ENCODE data around the gene ZBTB20.

ZBTB20 gene

DNA sequence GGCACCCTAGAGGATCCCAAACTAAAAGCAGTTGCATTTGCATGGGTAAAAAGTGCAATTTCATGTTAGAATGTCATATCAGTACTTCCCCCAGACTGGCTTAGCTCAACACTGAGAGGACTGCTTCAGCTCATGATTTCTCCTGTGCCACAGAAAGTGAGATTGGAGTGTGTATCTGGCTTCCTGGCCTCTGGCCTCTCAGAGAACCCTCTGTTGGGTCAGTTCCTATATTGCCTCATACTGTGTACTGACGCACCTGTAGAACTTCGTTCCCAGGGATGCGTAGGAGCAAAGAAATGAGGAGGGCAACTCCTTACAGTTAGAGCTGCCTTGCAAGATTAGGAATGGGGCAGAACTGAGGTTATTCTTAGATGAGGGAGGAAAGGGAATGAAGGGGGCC, 512.5 kb downstream of the ZBTB20 start:
- Histone ChIP-seq H3K27ac (replicated peaks) (no peak overlapping the region), H3K4me3 (replicated peaks; ENCODE audit: insufficient read depth, low read length) (no peak overlapping the region), H3K27me3 (ENCODE audit: insufficient read depth, poor library complexity, severe bottlenecking) (no peaks in the 10 kb centered on the region)
- no peak for DNase-seq (ENCODE audit: low read depth in 1 of 2, low spot score in 1 of 2)
- TF ChIP-seq GABPA (IDR thresholded peaks at IDR 0.05; ENCODE audit: low read depth) (no peak), POLR2AphosphoS5 (IDR thresholded peaks at IDR 0.05; ENCODE audit: low read depth) (no peak), SPI1 (IDR thresholded peaks at IDR 0.05; ENCODE audit: borderline replicate concordance, low read depth) (no peak)

DNA sequence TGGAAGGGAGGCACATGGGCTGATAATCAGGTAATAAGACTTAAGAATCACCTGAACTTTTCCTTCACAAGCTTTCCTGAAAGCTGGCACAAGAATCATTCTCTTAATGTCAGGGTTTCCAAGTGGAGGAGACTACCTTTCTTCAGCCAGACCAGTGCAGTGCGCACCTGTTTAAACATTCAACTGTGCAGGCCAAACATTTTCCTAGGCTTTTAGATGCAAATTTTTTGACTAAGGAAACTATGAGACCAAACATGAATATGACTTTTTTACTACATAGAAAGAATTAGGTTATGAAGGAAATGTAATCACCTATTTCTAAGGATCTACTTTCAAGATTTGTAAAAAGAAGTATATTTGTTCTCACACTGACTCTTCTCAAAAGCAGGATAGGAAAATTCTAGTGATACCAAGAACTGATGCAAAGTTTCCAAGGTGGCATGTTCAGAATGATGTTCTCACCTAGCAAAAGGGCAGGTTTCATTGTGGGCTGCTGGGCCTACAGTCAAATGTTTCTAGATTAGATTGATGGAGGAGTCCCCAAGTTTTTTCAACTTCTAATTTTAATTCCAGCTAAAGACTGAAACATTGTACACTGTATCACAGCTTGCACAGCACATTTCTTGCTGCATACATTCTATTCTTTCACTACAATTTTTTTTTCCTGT, 514.2 kb downstream of the ZBTB20 start:
- no peaks in the 10 kb centered on the region for H3K27me3 ChIP-seq (ENCODE audit: insufficient read depth, poor library complexity, severe bottlenecking)
- no peak overlapping the region for H3K27ac ChIP-seq (replicated peaks)
- no peak overlapping the region for H3K4me3 ChIP-seq (replicated peaks; ENCODE audit: insufficient read depth, low read length)
- DNase-seq (ENCODE audit: low read depth in 1 of 2, low spot score in 1 of 2): no peak
- TF ChIP-seq SPI1 (IDR thresholded peaks at IDR 0.05; ENCODE audit: borderline replicate concordance, low read depth) (no peak), CTCF (IDR thresholded peaks at IDR 0.05; ENCODE audit: insufficient read depth, low read length) (no peak), GABPA (IDR thresholded peaks at IDR 0.05; ENCODE audit: low read depth) (no peak), POLR2AphosphoS5 (IDR thresholded peaks at IDR 0.05; ENCODE audit: low read depth) (no peak)
- TF ChIP-seq, protein P1, sequence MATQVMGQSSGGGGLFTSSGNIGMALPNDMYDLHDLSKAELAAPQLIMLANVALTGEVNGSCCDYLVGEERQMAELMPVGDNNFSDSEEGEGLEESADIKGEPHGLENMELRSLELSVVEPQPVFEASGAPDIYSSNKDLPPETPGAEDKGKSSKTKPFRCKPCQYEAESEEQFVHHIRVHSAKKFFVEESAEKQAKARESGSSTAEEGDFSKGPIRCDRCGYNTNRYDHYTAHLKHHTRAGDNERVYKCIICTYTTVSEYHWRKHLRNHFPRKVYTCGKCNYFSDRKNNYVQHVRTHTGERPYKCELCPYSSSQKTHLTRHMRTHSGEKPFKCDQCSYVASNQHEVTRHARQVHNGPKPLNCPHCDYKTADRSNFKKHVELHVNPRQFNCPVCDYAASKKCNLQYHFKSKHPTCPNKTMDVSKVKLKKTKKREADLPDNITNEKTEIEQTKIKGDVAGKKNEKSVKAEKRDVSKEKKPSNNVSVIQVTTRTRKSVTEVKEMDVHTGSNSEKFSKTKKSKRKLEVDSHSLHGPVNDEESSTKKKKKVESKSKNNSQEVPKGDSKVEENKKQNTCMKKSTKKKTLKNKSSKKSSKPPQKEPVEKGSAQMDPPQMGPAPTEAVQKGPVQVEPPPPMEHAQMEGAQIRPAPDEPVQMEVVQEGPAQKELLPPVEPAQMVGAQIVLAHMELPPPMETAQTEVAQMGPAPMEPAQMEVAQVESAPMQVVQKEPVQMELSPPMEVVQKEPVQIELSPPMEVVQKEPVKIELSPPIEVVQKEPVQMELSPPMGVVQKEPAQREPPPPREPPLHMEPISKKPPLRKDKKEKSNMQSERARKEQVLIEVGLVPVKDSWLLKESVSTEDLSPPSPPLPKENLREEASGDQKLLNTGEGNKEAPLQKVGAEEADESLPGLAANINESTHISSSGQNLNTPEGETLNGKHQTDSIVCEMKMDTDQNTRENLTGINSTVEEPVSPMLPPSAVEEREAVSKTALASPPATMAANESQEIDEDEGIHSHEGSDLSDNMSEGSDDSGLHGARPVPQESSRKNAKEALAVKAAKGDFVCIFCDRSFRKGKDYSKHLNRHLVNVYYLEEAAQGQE (IDR thresholded peaks at IDR 0.05; ENCODE audit: insufficient replicate concordance, low read depth): no peak

DNA sequence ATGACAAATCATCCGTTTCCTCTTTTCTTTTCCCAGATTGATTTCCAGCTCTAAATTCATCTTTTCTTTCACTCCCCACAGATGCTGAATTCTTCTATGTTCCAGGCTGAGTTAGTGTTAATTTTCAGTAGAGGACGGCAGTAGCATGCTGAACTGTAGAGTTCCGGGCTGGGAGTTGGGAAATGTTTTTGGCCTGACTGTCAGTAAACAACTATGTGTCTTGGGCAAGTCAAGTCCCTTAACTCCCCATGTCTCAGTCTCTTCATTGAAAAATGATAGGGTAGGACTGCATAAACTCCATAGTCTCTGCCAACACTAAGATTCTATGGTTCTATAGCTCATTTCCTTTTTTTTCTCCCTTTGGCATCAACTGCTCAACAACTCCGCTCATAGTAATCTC, 519.3 kb downstream of the ZBTB20 start:
- no peak overlapping the region for H3K27ac ChIP-seq (replicated peaks)
- TF ChIP-seq, protein P1 (IDR thresholded peaks at IDR 0.05; ENCODE audit: insufficient replicate concordance, low read depth): no peak
- TF ChIP-seq GABPA (IDR thresholded peaks at IDR 0.05; ENCODE audit: low read depth): no peak
- no peak for TF ChIP-seq POLR2AphosphoS5 (IDR thresholded peaks at IDR 0.05; ENCODE audit: low read depth)
- no peak for TF ChIP-seq CTCF (IDR thresholded peaks at IDR 0.05; ENCODE audit: insufficient read depth, low read length)
- no peak for TF ChIP-seq SPI1 (IDR thresholded peaks at IDR 0.05; ENCODE audit: borderline replicate concordance, low read depth)
- H3K27me3 ChIP-seq (ENCODE audit: insufficient read depth, poor library complexity, severe bottlenecking): no peaks in the 10 kb centered on the region
- no peak overlapping the region for H3K4me3 ChIP-seq (replicated peaks; ENCODE audit: insufficient read depth, low read length)
- no peak for DNase-seq (ENCODE audit: low read depth in 1 of 2, low spot score in 1 of 2)

DNA sequence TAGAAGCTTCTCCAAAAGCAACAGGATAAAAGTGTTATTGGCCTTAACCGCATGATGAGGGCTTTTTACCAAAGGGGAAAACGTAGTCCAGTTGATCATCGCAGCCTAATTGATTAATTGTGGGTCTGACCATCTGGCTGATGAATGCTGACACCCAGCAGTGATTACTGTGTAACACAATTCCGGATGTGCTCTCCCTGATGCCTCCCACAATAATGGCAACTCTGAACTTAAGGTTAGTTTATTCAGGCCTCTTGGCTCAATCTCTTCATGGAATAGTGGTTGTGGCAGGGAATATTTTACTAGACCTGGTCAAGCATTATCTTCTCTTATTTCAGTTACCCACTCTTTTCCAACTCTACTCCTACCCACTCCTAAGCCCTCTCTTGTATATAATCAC, 520.3 kb downstream of the ZBTB20 start:
- TF ChIP-seq GABPA (IDR thresholded peaks at IDR 0.05; ENCODE audit: low read depth): no peak
- TF ChIP-seq, protein P1 (IDR thresholded peaks at IDR 0.05; ENCODE audit: insufficient replicate concordance, low read depth): no peak
- no peak for TF ChIP-seq POLR2AphosphoS5 (IDR thresholded peaks at IDR 0.05; ENCODE audit: low read depth)
- no peak for TF ChIP-seq SPI1 (IDR thresholded peaks at IDR 0.05; ENCODE audit: borderline replicate concordance, low read depth)
- no peak for TF ChIP-seq CTCF (IDR thresholded peaks at IDR 0.05; ENCODE audit: insufficient read depth, low read length)
- H3K27me3 ChIP-seq (ENCODE audit: insufficient read depth, poor library complexity, severe bottlenecking): no peaks in the 10 kb centered on the region
- no peak overlapping the region for H3K27ac ChIP-seq (replicated peaks)
- no peak for DNase-seq (ENCODE audit: low read depth in 1 of 2, low spot score in 1 of 2)
- H3K4me3 ChIP-seq (replicated peaks; ENCODE audit: insufficient read depth, low read length): no peak overlapping the region
